ENCODE results near the gene ELOVL5.

GRCh38 chr6:53335224-53335994 is 13.3 kb downstream of the ELOVL5 start:
- TF ChIP-seq EZH2 (IDR thresholded peaks at IDR 0.05): no peak
- TF ChIP-seq POLR2AphosphoS5 (IDR thresholded peaks at IDR 0.05; ENCODE audit: borderline replicate concordance, low read depth, low read length): no peak
